SHP77 treated with DMSO at 0.1 percent for 48 hours (cell line): ENCODE measurements around the gene AMOTL2.
A peak's percentile ranks its signal among the peaks of the same experiment; 100 is the strongest.

Experiments used
- DNase-seq: peaks from one replicate; lab custom pipeline; 2025; lab: John Stamatoyannopoulos, UW

AMOTL2 gene

GRCh38 chr3:134378818-134379217 is 4.6 kb upstream of the AMOTL2 start:
- no peak for DNase-seq

DNA sequence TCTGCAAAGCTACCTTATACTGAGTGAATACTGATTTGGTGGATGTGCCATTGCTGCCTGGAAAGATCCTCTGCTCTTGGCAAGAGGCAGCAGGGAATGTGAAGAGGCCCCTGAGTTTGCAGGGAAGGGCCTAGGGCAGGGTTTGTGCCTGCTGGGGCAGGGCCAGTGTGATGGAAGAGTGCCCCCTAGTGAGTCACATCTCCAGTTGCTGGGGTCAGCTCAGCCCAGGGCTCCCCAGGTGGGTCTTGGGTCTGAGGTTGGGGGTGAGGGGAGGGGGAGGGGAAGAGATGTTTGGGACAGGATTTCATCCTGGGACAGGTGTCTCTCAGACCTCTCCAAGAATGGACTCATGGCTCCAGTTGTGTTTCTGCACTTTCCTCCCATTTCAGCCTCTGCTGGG is 4.1 kb upstream of the AMOTL2 start:
- DNase-seq, result no peak

DNA sequence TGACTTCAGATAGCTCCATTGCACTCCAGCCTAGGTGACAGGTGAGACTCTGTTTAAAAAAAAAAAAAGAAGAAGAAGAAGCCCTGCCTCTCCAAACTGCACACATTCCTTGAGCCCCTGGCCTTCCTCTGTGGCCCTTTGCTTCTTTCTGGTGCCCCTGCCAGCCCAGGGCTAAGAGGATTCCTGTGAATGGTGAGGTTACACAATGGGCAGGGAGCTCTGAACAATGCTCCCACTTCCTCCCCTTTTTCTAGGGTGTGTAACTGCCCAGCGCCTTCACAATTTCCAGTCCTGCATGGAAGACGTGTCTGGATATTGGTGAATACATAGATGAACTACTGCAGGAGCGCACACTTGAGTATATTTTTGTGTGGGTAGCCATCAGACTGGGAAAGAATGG is 3.6 kb upstream of the AMOTL2 start:
- DNase-seq, result no peak

DNA sequence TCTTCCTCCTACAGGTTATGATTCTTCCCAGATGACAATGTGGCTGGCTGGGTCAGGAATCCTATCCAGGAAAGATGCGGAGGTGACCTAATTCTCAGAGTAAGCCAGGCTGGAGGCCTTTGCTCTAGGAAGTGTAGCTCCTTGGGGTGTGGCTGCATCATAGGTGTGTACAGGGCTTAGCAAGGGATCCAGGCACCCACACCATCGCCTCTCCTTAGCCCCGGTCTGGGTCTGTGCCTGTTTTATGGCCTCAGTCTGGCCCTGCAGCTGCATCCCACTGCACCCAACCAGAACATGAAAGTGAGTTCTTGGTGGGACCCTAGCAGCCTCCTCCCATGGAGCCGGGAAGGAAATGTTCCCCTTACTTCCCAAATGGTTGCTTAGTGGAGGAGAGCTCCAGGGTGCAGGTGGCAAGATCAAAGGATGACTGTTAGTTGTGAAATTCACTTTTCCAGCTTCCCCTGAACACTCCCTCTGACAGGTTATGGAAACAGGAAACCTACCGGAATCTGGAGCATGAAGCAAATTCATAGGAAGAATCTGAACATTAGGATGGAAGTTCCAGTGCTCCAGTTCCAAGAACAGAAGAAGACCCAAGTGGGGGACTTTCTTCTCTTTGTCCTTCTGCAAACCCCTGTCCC is 2.7 kb upstream of the AMOTL2 start:
- no peak for DNase-seq

DNA sequence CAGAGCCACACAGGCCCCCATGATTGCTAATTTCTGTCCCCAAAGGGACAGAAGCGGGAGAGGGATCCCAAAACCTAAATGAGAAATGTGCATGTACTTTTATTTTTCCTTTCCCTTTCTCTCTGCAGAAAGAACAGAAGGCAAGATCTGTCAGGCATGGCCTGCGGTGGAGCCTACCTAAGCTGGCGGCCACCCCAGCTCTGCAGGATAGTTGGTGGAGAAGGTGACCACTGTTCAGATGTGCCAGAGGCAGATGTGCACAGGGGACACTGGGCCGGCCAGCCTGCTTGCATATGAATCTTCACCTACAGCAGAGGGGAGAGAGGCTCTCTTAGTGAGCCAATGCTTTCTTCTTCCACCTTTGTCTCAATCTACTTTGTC is 2.1 kb upstream of the AMOTL2 start:
- no peak for DNase-seq

DNA sequence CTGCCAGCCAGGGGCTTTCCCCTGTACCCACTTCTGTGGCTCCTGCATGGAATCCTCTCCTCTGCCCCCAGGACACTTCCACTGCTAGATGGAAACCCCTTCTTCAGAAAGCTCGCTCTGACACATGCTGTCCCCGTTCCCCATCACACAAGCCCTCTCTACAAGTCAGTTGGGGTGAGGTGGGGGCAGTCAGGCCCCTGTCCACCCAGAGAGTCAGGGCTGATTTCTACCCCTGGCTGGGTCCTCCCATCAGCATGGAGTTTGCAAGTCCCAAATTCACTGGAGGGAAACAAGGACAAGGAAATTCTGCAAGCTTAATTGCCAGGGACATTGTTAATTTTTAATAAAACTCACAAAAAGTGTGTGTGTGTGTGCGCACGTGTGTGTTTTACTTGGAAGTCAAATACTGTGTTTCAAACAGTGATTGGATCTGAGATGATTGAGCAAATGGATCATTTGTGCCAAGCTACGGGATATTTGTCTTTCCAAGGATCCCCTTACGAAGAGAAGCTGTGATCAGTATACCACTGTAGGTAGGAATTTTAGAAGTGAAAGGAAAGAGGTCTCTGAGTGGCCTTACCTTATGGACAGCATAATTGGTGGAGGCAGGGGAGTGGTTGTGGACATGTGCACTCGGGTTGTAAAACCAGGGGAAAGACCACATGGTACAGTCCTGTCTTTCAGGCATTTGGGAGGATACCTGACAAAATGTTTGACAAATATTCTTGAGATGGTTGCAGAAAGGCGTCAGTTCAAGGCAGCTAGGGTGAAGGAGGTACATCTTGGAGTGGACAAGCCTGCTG is 1.5 kb upstream of the AMOTL2 start:
- DNase-seq, result no peak

GRCh38 chr3:134374791-134375581 is 739 bp upstream of the AMOTL2 start:
- DNase-seq, result no peak

GRCh38 chr3:134373271-134374104 is 759 bp downstream of the AMOTL2 start:
- DNase-seq, result peak; percentile 24

DNA sequence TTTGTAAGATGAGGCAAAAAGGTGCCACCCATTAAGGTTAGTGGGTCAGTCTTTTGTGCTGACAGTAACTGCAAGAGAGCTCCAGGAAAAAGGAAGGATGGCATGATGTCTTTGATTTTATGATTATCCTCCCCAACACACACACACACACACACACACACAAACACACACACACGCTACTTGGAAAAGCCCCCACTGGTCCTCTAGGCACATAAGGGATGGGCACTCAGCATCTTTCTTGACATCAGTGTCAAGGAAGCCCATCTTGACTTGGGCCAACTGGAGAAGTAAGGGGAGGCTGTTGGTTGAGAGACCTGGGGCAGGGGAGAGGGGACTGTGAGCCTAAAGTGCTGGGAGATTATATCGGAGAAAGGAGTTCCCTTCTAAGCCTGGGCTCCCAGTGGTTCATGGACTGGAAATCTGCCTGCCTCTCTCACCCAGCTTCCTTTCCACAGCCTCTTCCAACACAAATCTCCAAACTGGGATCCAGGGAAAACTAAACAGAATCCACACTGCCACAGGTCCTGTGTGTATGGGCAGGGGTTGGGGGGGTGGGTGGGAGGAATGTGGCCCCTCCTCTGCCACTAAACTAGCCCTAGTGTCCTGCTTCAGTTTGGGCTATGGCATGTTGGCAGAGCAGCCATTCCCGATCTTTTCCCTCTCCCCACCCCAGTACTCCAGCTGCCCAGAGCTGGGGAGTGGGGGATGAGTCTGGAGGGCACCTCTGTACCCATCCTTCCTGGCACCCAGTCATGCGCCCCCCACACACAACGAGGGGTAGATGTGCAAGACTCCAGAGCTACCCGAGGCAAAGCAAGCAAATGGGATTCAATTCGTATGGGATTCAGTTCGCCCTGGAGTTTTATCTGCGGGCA is 1.6 kb downstream of the AMOTL2 start:
- no peak for DNase-seq

DNA sequence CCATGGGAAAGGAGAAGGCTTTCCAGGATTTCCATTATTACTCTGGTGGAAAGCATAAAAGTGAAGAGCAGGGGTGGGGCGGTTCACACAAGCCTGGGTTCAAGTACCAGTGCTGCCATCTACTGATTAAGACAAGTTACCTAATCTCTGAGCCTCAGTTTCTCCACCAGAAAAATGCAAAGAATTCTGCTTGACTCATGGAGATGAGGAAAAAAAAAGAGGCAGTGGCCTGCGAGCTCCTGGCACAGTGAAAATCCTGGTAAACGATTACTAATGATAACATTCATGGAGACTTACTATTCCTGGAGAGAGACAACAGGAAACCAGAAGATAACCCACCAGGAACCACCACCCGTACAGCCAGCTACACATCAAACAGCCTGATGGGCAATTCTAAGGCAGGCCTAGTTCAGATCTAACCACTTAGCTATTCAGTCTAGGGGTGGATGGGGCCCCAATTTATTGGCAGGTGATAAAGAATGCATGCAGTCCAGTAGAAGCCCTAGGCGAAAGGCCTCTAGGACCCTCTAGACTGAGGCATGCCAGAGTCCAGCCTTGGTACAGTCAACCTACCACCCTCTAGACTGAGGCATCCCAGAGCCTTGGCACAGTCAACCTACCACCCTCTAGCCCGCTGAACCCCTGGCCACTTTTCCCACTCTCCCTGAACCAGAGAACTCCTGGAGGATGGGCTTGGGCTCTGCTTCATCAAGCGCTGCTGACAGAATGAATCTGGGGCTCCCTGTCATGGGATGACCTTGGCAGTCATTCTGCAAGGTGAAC is 2.5 kb downstream of the AMOTL2 start:
- DNase-seq, result no peak

DNA sequence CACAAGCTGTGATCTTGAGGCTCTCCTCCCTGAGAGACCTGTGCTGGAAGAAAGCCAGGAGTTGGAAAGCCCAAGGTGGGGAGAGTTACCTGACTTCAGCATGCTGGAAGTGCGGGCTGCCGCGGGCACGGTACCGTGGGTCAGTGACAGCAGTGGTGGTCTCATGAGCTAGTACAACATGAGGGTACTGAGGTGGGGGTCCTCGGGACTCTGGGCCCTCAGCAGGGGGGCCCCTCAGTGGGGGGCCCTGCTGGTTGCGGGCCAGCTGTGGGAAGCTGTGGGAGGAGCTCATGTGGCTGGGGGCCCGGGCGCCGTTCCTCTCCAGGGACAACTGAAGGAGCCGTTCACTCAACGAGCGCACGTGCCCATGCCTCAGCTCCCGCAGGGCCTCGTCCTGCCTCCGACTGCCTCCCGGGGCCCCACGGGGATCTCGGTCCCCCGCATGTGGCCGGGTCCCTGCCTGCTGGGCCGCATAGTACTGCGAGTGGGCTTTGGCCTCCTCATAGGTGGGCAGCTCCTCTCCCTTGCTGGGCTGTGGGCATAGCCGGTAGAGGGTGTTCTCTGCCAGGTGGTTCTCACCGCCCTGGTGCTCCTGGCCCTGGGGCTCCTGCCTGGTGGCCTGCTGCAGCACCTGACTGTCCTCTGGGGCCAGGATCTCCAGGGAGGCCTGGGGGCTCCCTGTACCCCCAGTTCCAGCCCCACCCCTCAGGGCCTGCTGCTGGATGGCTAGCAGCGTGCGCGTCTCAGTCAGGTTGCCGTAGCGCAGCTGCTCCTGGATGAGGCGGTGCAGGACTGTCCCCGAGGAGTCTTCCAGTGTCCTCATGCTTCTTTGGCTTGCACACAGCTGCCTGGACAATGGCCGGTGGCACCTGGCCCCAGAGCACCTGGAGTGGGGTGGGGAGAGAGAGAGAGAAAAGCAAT is 3.4 kb downstream of the AMOTL2 start:
- DNase-seq, result no peak

DNA sequence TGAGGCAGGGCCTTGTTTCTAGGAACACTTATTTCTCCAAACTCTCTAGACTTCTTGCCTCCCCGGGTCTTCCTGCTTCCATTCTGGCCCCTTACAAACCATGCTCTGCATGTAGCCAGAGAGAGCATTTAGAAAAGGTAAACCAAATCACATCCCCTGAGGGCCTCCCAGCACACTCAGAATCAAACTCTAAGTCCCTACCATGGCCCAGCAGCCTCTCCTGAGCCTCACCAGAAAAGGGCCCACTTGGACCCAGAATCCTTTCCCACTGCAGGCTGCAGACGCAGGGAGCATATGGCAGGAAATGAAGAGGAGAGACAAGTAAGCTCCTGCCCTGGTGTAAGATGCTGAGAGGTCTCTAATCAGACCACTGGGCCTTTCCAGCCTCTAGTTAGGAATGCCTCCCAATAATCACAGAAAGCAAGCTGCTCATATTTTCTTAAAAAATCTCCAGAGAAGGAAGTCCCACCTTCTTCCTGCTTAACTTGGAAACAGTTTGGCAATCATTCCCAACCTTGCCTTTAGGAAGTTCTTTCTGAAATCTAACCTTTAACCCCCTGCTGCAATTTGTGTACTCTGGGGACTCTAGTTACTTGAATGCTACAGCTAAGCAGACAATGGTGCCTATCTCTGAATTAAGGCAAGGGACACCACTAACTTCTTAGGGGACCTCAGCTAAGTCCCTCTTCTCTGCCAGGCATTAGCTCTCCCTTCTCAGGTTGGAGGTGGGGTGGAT is 4.2 kb downstream of the AMOTL2 start:
- no peak for DNase-seq

GRCh38 chr3:134369231-134369741 is 5.0 kb downstream of the AMOTL2 start:
- no peak for DNase-seq

- no peak for DNase-seq
These were observed 5.5 kb downstream of the AMOTL2 start for GRCh38 chr3:134368751-134369105.

DNA sequence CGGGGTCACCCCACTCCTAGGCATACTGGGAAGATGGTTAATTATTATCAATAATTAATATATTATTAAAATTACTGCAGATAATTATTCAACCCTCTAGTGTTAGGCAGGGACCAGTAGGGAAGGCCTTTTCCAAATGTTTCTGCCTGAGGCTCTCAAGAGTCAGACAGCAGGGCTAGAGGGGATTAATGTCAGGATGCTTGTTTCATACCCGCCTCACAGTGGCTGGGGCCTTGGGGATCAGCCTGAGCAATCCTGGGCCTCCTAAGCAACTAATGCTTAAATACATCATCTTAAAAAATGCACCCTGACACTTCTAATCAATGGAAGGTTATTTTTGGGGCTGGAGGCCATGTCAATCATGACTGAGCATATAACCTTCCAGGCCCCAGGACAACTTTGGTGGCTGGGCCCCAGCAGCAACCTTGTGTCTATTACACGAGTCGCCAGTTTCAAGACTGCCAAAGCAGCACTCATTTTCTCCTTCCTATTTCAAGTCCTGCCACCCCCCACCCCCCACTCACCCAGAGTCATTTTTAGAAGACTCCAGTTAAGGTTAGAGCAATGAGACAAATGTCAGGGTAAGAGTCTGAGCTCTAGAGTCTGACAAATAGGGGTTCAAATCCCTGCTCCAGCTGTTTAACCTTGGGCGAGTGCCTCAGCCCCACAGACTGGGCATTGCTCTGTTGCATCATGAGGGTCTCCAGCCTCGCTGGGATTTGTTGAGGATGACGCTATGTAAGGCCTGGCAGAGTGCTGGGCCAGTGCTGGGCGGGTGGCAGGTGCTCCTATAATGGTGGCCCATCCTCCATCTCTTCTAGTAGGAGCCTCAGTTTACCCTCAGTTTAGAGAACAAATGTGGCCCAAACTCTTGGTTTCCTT is 6.1 kb downstream of the AMOTL2 start:
- no peak for DNase-seq

DNA sequence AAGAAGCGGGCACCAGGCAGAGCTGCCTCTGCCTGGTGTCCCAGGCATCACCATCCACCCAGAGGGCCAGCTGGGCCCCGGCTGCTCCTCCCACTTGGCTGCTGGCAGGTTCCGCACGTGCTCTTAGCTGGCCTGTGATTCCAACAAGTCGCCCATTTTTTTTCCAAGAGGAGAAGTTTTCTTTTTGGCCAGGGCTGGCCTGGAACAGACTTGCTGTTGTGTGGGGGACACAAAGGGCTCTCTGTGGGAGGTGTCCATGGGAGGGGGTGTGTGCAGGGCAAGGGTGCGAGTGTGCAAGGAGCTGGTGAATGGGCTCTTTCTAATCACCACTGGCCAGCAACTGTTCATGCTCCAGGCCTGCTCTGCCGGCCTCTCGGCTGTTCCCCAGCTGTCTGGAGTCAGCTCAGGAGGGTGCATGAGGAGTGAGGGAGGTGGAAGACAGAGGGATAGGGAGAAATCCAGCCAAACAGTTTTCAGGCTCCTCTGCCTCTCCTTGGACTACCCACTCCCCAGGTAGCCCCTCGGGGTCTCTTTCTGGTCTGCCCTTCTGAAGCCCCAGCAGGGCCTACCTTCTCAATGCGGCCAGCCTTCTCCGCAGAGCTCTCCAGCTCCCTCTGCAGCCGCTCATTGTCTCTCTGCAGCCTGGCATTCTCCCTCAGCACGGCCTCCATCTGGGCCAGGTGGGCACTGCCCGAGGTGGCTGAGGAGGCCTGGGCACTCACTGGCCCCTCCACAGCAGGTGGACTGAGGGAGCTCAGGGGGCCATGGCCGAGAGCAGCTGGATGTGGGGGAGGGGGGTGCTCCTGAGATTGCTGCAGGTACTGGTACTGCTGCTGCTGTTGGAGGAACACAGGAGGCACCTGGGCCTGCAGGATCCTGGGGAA is 7.1 kb downstream of the AMOTL2 start:
- DNase-seq, result no peak
